Panc1 (cell line): ENCODE results near the gene SCN3B. TPM values are rescaled to one million over a fixed set of nuclear protein-coding genes. Genes with fewer than 3 reads are reported as not detected.

Experiments used
- ATAC-seq: fragments of 200-7000 bp; cut with Tn5 transposase; 2 replicates; pipeline ENCODE4 v1.9.1; 2020; ENCODE audit warnings: mild to moderate bottlenecking, moderate library complexity
- BruUV-seq: library from RNA; stranded (reverse); fragments of 400-500 nt; replicated peaks from 2 replicates; lab custom pipeline; 2021; lab: Mats Ljungman, UMichigan
- CTCF ChIA-PET: fragments of 300-600 bp; sonication (Branson Sonifier 250); formaldehyde crosslinking; loops from one replicate; lab custom pipeline; 2022; ENCODE audit warnings: antibody characterized with exemption; lab: Charles Lee
- POLR2A ChIA-PET: fragments of 300-600 bp; sonication (Branson Sonifier 250); formaldehyde crosslinking; loops from one replicate; lab custom pipeline; 2022; ENCODE audit warnings: antibody characterized with exemption; lab: Charles Lee
- DNase-seq: peaks from one replicate; pipeline ENCODE4 v3.0.0-alpha.2; 2010; ENCODE audit warnings: low read depth, low spot score
- H3K27ac ChIP-seq: 2 replicates; pipeline ENCODE4 v1.5.1; 2011; ENCODE audit warnings: mild to moderate bottlenecking, low read length, inconsistent platforms
- H3K27me3 ChIP-seq: fragments of 200-500 bp; sonication (Bioruptor generic); 2 replicates; pipeline ENCODE4 v1.6.0; 2014; ENCODE audit warnings: low read length, inconsistent platforms; ENCODE audit not compliant: control insufficient read depth, insufficient read depth
- H3K36me3 ChIP-seq: fragments of 200-500 bp; sonication (Bioruptor generic); 2 replicates; pipeline ENCODE4 v1.5.1; 2014; ENCODE audit warnings: inconsistent platforms, mild to moderate bottlenecking, low read length, moderate library complexity; ENCODE audit not compliant: control insufficient read depth, insufficient read depth
- H3K4me1 ChIP-seq: 2 replicates; pipeline ENCODE4 v1.5.1; 2011; ENCODE audit warnings: inconsistent platforms, mild to moderate bottlenecking, low read length, moderate library complexity; ENCODE audit not compliant: control insufficient read depth, insufficient read depth
- H3K4me3 ChIP-seq, 2 experiments: 2 replicates each; pipeline ENCODE4 v1.5.1; 2011 to 2012; ENCODE audit warnings: low read depth in 2 of 2, low read length in 2 of 2, mild to moderate bottlenecking in 2 of 2, inconsistent platforms in 1 of 2, moderate library complexity in 1 of 2
- H3K9me3 ChIP-seq: fragments of 200-500 bp; sonication (Bioruptor generic); 2 replicates; pipeline ENCODE4 v1.5.1; 2014; ENCODE audit warnings: low read depth, mild to moderate bottlenecking, inconsistent platforms, low read length, moderate library complexity; ENCODE audit not compliant: control insufficient read depth, insufficient read depth
- CTCF ChIP-seq: fragments of 450-650 bp; IDR thresholded peaks from 2 replicates; pipeline ENCODE4 v1.5.1; 2017; ENCODE audit warnings: mild to moderate bottlenecking
- POLR2AphosphoS5 ChIP-seq: IDR thresholded peaks from 2 replicates; pipeline ENCODE4 v1.6.1; 2012; ENCODE audit warnings: mild to moderate bottlenecking, low read depth, low read length, moderate library complexity
- REST ChIP-seq, 2 experiments: IDR thresholded peaks; 2 replicates each; pipeline ENCODE4 v1.6.1; 2011 to 2012; ENCODE audit warnings: low read depth in 2 of 2, control low read depth in 1 of 2, low read length in 1 of 2, mild to moderate bottlenecking in 1 of 2, moderate library complexity in 1 of 2; ENCODE audit not compliant: insufficient read depth in 1 of 2
- SIN3A ChIP-seq: IDR thresholded peaks from 2 replicates; pipeline ENCODE4 v1.6.1; 2012; ENCODE audit warnings: low read depth, mild to moderate bottlenecking, low read length, moderate library complexity, borderline replicate concordance; ENCODE audit not compliant: insufficient read depth
- TCF7L2 ChIP-seq: IDR thresholded peaks from 2 replicates; pipeline ENCODE4 v1.6.1; 2011; ENCODE audit warnings: mild to moderate bottlenecking, low read depth, low read length, inconsistent platforms
- in situ Hi-C: cut with HindIII; loops from 2 replicates; pipeline ENCODE4 v1.10.0; 2016; ENCODE audit warnings: low sequenced_read_pairs, low pct_unique_long_range_greater_than_20kb
- intact Hi-C: fragments of 100-400 bp; cut with micrococcal nuclease; formaldehyde crosslinking; loops from one replicate; pipeline ENCODE4 v1.10.0; 2022; ENCODE audit not compliant: unreplicated experiment
- total RNA-seq: library from RNA; stranded (reverse); gene quantifications from one replicate; pipeline ENCODE4 v1.2.1, GENCODE V29; 2021; ENCODE audit not compliant: unreplicated experiment

SCN3B gene
- total RNA-seq, 1 experiment from 2014 or later = 0.10 TPM

DNA sequence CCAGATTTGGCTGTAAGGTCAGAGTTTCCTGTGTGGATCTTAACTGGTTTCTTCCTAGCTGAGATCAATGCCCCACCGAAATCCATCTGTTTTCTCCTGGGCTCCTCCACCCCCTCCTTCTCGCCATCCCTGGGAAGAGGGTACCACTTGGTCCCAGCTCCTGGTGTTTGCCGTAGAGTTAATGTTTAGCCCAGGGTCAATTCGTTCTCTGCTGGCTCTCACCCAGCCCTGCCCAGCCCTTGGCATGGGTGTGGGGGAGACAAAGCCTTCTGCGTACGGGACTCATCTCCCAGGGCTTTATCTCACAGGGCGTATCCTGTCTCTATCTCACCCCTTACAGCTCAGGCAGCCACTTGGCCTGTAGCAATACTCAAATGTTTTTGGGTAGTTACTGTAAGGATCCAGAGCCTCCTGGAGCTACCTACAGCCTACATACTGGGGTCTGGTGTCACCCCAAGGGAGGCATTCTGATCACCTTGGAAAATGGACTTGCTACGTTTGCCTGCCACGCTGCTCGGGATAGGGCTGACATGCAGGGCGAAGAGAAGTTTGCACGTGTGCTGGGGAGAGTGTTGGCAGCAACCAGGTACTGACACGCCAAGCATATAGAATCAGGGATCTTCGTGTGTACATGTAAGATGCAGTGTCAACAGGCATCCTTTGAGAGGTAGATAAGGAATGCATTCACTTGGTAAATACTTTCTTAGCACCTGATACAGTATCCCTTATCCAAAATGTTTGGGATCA, 66.1 kb downstream of the SCN3B start:
- TF ChIP-seq CTCF = no peak
- no peak for TF ChIP-seq SIN3A
- no peak for TF ChIP-seq REST (IDR thresholded peaks at IDR 0.05; ENCODE audit: insufficient read depth in 1 of 2, low read depth in 2 of 2, low read length in 1 of 2)
- TF ChIP-seq POLR2AphosphoS5 = no peak
- no peak for TF ChIP-seq TCF7L2
- Histone ChIP-seq H3K4me1 (no peaks in the 10 kb centered on the region), H3K27ac (no peak overlapping the region), H3K4me3 (no peak overlapping the region), H3K9me3 (no peaks in the 10 kb centered on the region), H3K36me3 (no peaks in the 10 kb centered on the region; the same call in 1 of the 2 replicates), H3K27me3 (peaks cover 4% of the 10 kb centered on the region; the same call in 1 of the 2 replicates)
- in situ Hi-C loops (no loop called here), intact Hi-C loops (loop anchor here (10.0 kb wide), 1 partner anchor 483 kb away; no protein-coding TSS in a partner anchor)
- ChIA-PET CTCF (no interaction called here), POLR2A (no interaction called here)
- no peak for ATAC-seq
- DNase-seq = no peak
- no TSS peak for BruUV-seq

GRCh38 chr11:123587559-123587958, 66.9 kb downstream of the SCN3B start:
- BruUV-seq = no TSS peak
- CTCF ChIA-PET = no interaction called here
- ATAC-seq = no peak
- intact Hi-C loops = loop anchor here (10.0 kb wide), 1 partner anchor 483 kb away; no protein-coding TSS in a partner anchor
- no peak overlapping the region for H3K27ac ChIP-seq
- POLR2A ChIA-PET = no interaction called here
- no peaks in the 10 kb centered on the region for H3K9me3 ChIP-seq
- H3K36me3 ChIP-seq = no peaks in the 10 kb centered on the region; the same call in 1 of the 2 replicates
- no peak for DNase-seq
- no peaks in the 10 kb centered on the region for H3K4me1 ChIP-seq
- no peak overlapping the region for H3K4me3 ChIP-seq
- TF ChIP-seq REST (IDR thresholded peaks at IDR 0.05; ENCODE audit: insufficient read depth in 1 of 2, low read depth in 2 of 2, low read length in 1 of 2) (no peak), SIN3A (no peak), TCF7L2 (no peak), POLR2AphosphoS5 (no peak), CTCF (no peak)
- in situ Hi-C loops = no loop called here
- peaks cover 4% of the 10 kb centered on the region; the same call in 1 of the 2 replicates for H3K27me3 ChIP-seq
